C1 segment of cervical spinal cord (tissue), 14 donors: Measurements from ENCODE around the gene RPS6KA5.
A peak's percentile ranks its signal among the peaks of the same experiment; 100 is the strongest.
"Not testable (repeated sequence)": the region's sequence is repeated elsewhere in the genome, so short reads cannot be mapped to it uniquely, and the experiment has no call there.

ENCODE experiments used
- DNase-seq, 14 donors: peaks; one replicate each; lab custom pipeline; 2025; lab: John Stamatoyannopoulos, UW

RPS6KA5 gene

DNA sequence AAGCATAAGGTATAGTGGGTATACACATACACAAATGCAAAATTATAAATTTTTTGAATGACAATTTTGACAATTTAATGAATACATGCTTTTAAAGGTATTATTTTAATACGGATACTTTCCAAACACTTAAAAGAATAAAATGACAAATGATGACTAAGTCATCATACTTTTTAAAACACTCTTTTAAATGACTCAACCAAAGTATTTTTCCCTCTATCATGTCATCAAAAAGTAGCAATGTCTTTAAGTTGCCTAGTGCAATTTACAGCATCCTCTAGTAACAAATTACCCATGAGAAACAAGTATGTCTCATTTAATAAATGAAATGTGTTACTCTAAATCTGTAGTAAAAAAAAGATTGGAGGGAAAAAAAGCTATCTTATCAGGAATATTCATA is 73.3 kb downstream of the RPS6KA5 start:
- DNase-seq, result no peak

DNA sequence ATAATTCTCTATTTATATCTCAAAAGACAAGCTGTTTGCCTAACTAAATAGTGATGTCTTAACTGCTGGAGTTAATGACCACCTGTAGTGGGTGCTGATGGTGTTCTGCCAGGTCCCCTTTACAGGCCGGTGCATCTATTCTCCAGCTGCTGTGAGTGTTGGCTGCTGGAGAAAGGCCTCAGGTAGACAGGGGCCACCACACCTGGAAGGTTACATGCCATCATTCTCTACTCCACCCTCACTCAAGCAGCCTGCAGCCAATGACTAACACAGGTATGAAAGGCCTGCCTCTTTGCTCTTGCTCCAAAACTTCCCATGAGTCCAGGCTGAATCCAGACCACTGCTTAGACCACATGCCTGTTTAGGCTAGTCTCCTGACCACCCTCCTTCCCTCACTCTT is 73.9 kb downstream of the RPS6KA5 start:
- DNase-seq, result no peak

DNA sequence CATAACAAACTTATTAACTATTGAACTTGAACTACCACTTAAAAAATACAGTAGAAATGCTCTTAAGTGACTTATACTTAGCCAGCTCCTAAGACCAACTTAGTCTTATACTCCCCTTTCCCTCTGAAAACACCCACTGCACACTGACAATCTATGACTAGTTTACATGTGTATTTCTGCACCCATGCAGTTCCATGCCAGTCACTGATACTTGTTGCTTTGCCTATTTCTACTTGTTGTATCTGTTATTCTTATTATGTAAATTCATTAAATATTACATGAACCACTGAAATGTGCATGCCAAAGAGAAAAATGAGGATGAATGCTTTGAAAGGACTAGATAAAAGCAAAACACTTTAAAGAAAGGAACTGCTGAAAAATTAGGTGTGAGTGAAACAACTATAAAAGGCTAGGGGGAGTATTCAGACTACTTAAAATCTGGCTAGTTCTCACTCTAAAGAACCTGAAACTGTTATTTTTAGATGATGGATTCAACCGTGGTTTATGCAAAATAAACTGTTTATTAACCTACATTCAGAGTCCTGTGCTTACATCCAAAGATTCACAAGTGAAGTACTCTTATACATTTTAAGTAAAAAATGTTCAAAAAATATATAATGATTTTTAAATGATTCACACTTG is 74.7 kb downstream of the RPS6KA5 start:
- no peak for DNase-seq

DNA sequence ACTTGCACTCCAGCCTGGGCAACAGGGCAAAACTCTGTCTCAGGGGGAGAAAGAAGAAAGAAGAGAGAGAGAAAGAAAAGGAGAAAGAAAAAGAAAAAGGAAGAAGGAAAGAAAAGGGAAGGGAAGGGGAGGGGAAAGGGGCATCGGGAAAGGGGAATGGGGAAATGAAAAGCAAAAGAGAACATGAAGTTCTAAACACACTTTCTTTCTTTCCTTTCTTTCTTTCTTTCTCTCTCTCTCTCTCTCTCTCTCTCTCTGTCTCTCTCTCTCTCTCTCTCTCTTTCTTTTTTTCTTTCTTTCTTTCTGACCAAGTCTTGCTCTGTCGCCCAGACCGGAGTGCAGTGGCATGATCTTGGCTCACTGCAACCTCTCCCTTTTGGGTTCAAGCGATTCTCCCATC is 76.9 kb downstream of the RPS6KA5 start:
- DNase-seq, result no peak

- no peak for DNase-seq
These were observed 78.8 kb downstream of the RPS6KA5 start for GRCh38 chr14:90981636-90982035.

DNA sequence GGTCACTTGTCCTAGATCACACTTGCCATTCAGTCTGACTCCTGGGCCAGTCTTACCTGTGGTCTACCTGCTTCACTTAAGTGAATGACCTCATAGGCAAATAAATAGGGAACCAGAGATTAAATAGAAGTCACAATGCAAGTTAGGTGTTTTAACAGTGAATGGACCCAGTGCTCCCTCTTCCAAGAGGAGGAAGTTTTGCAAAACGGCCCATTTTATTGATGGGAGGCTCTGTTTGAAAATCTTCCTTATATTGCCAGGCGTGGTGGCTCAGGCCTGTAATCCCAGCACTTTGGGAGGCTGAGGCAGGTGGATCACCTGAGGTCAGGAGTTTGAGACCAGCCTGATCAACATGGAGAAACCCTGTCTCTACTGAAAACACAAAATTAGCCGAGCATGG is 79.8 kb downstream of the RPS6KA5 start:
- not testable (repeated sequence) for DNase-seq

DNA sequence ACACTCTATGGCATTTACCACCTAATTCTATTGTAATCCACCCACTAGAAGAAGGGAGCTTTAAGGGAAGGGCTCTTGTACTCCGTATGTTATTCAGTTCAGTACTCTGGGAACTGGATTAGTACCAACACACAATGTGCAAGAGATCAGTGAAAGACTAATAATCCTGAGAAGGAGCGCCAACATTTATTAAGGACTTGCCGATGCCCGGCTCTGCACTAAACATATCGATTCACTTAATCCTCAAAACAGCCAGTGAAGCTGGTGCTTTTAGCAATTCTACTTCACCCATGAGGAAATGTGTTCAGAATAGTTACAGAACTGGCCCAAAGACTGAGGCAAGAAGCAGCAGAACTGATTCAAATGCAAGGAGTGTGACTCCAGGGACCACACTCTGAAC is 80.9 kb downstream of the RPS6KA5 start:
- peak in 2 of 14 donors; percentile 2 to 27 for DNase-seq

DNA sequence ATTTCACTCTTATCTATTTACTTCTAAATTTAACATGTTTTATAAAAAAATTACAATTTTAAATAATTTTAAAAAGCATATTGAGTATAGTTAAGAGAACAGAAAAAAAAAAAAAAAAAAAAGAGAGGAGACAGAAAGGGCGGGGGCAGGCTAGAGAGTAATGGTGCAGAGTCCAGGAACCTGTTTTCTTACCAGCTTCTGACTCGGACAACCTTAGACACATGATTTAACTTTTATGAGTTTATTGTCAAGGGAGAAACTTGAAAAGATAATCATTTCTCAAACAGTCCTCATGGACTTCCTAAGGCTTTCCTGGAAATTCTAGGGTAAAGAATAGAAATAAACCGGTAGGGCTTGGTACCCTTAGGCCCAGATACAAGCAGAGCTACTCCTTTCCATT is 84.3 kb downstream of the RPS6KA5 start:
- DNase-seq, result no peak

- DNase-seq, result no peak
These were observed 88.8 kb downstream of the RPS6KA5 start for GRCh38 chr14:90971687-90972086.

DNA sequence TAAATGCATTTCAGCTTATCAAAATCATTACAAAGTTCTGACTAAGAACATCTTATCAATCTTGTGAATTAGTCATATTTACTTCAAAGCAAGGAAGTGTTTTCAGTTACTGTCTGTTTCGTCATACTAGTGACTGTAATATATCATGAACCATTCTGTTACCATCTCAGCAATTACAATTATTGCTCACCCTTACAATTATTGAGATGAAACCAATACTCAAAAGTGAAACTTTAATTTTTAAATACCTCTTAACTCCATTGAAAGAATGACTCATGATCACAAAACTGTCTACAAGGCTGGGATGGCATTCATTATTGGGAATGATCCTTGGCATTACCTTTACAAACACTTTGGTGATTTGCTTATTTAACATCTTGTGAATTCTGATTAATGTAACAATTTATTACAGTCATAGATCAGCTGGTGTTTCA is 90.3 kb downstream of the RPS6KA5 start:
- DNase-seq, result no peak

- DNase-seq, result no peak
These were observed 90.8 kb downstream of the RPS6KA5 start for GRCh38 chr14:90969531-90970166.

DNA sequence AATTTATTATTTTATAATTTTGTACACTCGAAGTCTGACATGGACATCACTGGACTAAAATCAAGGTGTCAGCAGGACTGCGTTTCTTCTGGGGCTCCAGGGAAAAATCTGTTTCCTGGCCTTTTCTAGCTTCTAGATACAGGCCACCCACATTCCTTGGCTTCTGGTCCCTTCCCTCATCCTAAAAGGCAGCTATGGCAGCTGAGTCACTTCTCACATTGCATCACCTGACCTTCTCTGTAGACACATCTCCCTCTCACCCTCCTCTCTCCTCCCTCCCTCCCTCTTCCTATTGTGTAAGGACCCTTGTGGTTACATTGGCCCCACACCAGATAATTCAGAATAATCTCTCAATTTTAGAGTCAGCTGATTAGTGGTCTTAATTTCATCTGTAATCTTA is 92.4 kb downstream of the RPS6KA5 start:
- DNase-seq, result no peak

- DNase-seq, result no peak
These were observed 93.9 kb downstream of the RPS6KA5 start for GRCh38 chr14:90966493-90966892.

DNA sequence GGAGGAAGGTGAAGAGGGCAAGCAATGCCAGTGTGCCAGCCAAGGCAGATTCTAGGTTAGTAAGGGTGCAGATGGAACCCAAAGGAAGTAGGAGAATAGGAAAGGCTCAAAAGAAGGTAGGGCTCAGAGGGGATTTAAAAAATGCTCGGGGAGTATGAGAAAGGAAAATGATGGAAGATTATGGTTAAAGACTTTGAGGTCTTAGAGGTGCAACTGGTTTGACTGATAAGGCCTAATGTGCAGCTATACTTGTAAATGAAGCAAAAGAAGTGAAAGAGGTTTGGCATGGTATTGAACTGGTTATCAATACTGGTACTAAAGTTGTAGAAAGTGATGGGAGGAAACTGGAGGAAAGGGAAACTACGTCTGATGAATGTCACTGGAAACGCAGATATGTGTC is 94.7 kb downstream of the RPS6KA5 start:
- no peak for DNase-seq

DNA sequence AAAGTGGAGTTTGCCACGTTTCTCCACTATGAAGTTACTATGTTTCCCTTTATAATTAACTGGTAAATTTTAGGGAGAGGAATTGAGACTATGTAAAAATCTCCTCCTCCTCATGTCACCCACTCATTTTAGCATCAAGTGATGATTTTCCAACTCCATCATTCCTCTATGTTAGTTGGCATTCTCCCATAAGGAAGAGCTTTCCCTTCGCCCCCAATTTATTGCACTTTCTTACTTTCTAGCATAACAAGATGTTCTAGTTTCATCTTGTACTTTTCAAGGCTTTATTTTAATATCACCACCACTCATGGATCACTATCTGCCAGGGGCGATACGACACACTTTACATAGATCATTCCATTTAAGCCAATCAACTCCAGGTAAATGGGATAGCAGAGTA is 97.1 kb downstream of the RPS6KA5 start:
- DNase-seq, result no peak

DNA sequence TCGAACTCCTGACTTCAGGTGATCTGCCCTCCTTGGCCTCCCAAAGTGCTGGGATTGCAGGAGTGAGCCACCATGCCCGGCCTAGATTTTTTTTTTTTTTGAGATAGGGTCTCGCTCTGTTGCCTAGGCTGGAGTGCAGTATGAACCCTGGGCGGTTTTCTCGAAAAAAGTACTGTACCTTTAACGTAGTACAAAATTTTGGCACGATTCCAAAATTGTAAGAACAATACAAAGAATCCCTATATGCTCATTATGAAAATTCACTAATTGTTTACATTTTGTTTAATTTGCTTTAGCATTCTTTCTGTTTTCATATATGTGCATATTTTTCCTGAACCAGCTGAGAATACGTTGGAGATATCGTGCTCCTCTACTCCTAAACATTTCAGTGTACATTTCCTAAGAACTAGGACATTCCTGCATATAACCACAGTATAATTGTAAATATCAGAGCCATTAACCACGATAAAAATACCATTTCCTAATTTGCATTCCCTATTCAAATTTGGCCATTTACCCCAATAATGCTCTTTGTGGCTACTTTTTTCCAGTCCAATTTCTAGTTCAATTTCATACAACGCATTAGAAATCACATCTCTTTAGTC is 97.8 kb downstream of the RPS6KA5 start:
- no peak for DNase-seq

- DNase-seq, result no peak
These were observed 99.6 kb downstream of the RPS6KA5 start for GRCh38 chr14:90960818-90961217.

DNA sequence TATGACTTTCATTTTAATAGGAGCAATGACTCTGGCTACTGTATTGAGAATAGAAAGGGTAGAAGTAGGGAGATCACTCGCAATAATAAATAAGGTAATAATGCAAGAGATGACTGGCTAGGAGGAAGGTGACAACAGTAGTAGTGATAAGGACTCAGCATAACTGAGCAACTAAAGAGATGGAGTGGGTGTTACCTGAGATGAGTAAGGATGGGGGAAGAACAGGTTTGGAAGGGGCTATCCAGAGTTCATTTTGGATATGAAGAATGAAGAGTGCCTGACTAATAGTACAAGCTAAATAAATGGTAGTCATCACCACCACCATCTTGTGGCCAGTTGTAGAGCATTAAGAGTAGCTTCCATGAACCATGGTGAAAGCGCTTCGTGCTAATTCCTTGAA is 101.1 kb downstream of the RPS6KA5 start:
- no peak for DNase-seq

DNA sequence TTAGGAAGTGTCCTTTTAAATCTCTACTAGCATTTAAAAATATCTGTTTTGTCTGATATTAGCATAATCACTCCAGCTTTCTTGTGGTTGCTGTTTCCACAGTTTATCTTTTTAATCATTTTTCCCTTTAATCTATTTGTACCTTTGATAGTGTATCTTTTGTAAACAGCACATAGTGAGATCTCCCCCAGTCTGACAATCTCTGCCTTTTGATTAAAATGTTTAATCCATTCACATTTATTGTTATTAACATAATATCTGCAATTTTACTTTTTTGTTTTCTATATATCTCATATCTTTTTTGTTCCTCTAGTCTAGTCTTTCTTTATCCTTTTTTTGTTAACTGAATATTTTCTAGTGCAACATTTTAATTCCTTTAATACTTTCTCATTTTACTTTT is 104.2 kb downstream of the RPS6KA5 start:
- DNase-seq, result no peak

- not testable (repeated sequence) for DNase-seq
These were observed 106.8 kb downstream of the RPS6KA5 start for GRCh38 chr14:90953643-90954042.

- DNase-seq, result no peak
These were observed 117.1 kb downstream of the RPS6KA5 start for GRCh38 chr14:90943367-90943766.

GRCh38 chr14:90942511-90942910 is 117.9 kb downstream of the RPS6KA5 start:
- DNase-seq, result no peak

DNA sequence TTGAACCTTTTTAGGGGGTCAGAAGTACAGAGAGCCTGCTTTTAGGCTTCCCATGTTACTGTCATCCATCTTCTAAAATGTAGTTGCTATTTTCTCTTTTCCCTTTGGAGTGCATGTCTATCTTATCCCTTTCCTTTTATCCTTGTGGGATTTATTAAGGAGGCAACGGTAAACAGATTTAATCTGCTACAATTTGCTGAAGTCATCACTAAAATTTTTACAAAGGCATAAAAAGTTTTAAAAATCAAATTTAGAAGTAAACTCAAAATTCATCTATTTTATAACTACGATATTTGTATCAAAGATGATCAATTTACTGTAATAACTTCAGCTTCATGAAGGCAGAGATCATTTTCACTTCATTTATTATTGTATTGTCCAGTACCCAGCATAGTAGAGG is 118.7 kb downstream of the RPS6KA5 start:
- DNase-seq, result no peak
